G401 (cell line): ENCODE results near the gene KRT222. TPM values are rescaled to one million over a fixed set of nuclear protein-coding genes. Genes with fewer than 3 reads are reported as not detected.

ENCODE experiments used
- DNase-seq: peaks from one replicate; pipeline ENCODE4 v3.0.0-alpha.2; 2015; ENCODE audit warnings: low spot score
- in situ Hi-C: cut with HindIII; loops from 2 replicates; pipeline ENCODE4 v1.10.0; 2016; ENCODE audit warnings: low sequenced_read_pairs, mixed read lengths
- total RNA-seq: library from RNA; depleted of rRNA; stranded (reverse); fragments of >200 nt; shearing (Covaris generic); gene quantifications from 2 replicates; pipeline ENCODE4 v1.2.3, GENCODE V29; 2014; rRNA removed

KRT222 gene
- total RNA-seq: not detected in 2 replicates

- peak; percentile 74 for DNase-seq
- in situ Hi-C loops: no loop called here
These were observed at the start of gene KRT222 for GRCh38 chr17:40664582-40665333. TSS of gene KRT222 (minus strand) at chr17:40665177. CDS start at chr17:40665099, 78 bp downstream.

- in situ Hi-C loops: no loop called here
- no peak for DNase-seq
These were observed 49.5 kb upstream of the KRT222 start for GRCh38 chr17:40714473-40714872.

DNA sequence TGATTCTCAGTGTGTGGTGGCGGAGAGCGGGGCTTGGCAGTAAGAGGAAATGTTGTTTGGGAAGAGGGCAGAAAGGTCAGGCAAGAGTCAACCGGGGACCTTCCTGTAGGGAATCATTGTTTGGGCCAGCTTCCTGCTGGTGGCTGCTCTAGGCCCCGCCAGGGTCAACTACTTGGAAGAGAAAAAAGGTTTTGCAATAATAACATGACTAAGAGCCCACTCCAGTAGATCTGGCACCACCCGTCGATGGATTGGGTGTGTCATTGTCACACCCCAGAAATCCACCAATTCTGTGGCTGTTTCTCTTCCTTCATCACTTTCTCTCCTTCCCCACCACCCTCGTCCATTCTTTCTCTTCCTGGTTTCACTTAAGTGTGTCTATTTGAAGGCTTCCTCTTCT lies 42.8 kb upstream of the KRT222 start:
- no peak for DNase-seq
- in situ Hi-C loops: no loop called here

DNA sequence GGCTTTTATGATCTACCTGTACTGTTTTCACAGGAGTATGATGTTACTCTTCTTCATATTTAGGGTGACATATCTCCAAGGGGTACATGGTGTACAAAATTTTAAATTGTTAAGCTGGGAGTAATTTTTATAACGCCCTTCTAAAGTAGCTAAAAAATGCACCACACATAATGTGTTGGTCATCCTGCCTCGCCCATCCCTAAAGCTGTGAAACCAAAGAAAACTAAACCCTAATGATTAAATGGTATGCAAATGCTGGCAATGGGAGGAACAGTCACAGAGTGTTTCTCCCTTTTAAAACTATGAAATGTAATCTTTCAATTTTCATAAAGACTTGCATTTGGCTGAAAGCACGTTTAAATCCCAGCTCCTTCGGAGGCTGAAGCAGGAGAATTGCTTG lies 40.6 kb upstream of the KRT222 start:
- no peak for DNase-seq
- in situ Hi-C loops: no loop called here

GRCh38 chr17:40703652-40704051 lies 38.7 kb upstream of the KRT222 start, which contains the start of gene KRT24:
TSS of gene KRT24 (minus strand) at chr17:40703752. CDS start at chr17:40703693, 59 bp downstream.
- DNase-seq: no peak

GRCh38 chr17:40702271-40702670 lies 37.3 kb upstream of the KRT222 start:
- no peak for DNase-seq
- in situ Hi-C loops: no loop called here

More at GRCh38 chr17:40703652-40704051, 38.7 kb upstream of the KRT222 start, which contains the start of gene KRT24:
- in situ Hi-C loops: no loop called here

- peak; percentile 30 for DNase-seq
- in situ Hi-C loops: no loop called here
These were observed 34.9 kb upstream of the KRT222 start for GRCh38 chr17:40699853-40700252.

DNA sequence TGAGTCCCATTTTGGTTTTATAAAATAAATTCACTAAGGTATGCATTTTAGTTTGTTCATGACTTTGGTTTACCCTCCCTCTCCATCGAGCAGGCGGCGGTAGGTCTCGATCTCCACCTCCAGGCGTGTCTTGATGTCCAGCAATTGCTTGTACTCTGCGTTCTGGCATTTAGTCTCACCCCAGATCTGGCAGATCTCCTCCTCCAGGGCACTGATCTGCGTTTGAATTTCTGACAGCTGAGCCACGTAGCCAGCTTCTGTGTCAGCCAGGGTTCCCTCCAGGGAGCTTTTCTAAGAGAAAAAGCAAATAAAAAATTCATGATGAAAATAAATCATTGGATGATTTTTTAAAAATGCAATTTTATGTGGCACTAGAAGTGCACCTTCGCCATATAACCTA lies 34.4 kb upstream of the KRT222 start:
- peak; percentile 57 for DNase-seq
- in situ Hi-C loops: no loop called here

DNA sequence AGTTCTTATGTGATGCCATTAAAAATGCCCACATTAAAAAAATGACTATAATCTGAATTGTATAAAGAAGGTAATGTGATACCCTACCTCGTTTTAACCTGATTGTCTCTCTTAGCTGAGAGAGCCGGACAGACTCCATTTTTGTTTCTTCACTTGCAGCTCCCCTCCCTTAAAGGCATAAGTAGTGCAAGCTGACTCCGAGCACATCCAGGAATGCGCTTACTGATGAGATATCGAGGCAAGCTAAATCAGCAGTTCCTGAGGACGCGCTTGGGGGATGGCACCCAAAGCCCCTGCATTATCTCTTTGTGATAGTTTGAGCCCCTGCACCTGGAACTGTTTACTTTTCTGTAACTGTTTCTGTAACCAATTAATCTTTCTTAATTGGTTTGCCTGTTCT lies 32.3 kb upstream of the KRT222 start:
- DNase-seq: no peak
- in situ Hi-C loops: no loop called here

GRCh38 chr17:40696651-40697072 lies 31.7 kb upstream of the KRT222 start:
- in situ Hi-C loops: no loop called here
- DNase-seq: no peak

GRCh38 chr17:40695874-40696472 lies 31.0 kb upstream of the KRT222 start:
- DNase-seq: no peak
- in situ Hi-C loops: no loop called here

DNA sequence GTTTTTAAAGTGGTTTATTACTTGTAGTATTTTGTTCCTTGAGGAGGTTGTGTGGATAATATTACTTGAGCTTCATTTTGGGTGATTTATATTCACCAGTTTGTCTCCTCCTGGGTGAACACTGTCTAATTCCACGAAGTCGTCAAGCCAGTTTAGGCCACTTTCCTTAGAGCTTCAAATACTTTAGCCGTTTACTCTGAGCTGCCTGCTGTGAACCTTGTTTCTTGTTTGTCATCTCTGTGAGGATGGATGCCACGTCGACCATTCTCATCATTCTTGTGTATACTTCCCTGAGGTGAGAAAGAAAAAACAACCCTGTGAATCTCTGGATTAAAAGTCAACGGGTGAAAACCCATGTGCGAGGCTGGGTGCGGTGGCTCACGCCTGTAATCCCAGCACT lies 29.6 kb upstream of the KRT222 start:
- DNase-seq: no peak
- in situ Hi-C loops: no loop called here

DNA sequence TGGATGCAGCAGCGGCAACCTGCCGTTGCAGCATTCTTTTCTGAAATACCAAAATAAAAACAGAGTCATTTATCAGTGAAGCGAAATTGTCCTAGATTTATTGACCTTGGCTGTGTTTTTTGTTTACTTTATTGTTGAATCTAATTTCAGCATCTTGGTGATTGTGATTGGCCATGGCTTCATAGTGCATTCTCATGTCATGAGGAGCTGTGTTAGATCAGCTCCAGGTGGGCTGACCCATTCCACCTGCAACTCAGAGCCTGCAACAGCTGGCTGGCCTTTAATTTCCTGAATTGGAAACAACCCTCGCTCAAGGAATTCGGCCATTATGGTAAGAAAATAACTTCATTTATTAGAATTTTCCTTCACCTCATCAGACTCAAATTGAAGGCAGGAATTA lies 22.1 kb upstream of the KRT222 start:
- in situ Hi-C loops: no loop called here
- DNase-seq: no peak

GRCh38 chr17:40686192-40686591 lies 21.2 kb upstream of the KRT222 start:
- in situ Hi-C loops: no loop called here
- DNase-seq: peak; percentile 73

DNA sequence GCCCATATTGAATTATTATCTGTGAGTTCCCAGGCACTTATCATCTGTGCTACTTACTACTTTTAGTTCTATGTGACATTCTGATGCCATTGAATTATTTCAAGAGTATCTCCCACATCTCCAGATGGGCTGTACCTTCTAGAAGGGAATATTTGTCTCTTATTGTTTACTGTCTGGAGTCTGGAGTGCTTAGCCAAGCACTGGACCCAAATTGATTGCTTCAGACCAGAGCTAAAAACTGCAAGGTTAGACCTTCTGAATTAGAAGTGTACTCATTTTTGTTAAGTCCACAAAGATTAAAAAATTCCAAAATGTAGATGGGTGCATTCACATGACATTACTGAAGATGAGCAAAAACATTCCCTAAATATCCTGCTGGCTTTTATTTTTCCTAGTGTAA lies 16.0 kb upstream of the KRT222 start:
- no peak for DNase-seq
- in situ Hi-C loops: no loop called here

DNA sequence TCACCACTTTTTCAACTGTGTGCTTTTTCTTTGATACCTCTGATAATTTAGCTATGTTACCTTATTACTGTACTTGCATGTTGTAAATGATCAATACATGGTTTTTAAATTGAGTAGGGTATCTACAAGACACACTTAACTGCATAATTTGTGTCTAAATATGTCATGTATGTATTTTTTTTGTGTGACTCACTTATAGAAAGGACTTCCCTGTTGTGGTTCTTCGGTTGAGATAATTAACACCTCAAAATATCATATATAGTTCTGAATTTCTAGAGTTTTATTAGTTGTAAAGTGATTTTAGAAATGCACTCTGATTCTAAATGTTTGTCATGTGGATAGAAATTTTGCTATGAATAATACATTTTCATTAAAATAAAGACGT lies 14.5 kb upstream of the KRT222 start:
- in situ Hi-C loops: no loop called here
- DNase-seq: no peak

DNA sequence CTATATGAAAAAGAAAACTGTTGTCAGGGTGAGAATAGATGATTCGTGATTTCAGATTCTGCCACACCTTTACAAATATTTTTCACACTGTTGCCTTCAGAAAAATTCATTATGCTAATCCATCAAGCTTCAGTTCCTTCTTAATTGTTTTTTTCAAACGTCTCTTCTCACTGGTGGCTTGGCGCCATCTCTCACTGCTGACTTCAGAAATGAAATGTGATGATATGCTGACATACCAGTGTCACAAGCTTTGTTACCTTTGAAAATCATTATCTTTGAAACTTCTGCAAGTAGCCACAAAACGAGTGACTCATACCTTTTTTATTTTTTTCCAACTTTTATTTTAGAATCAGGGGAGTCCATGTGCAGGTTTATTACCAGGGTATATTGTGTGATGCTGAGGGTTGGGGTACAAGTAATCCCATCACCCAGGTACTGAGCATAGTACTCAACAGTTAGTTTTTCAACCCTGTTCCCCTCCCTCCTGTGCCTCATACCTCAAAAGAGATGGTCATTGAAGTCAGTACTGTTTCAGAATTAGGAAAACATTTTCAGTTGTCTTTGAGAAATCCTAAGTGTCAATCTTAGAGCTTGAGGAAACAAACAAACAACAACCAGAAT lies 14.0 kb upstream of the KRT222 start:
- DNase-seq: no peak
- in situ Hi-C loops: no loop called here

- DNase-seq: no peak
- in situ Hi-C loops: no loop called here
These were observed 10.9 kb upstream of the KRT222 start for GRCh38 chr17:40675905-40676304.

DNA sequence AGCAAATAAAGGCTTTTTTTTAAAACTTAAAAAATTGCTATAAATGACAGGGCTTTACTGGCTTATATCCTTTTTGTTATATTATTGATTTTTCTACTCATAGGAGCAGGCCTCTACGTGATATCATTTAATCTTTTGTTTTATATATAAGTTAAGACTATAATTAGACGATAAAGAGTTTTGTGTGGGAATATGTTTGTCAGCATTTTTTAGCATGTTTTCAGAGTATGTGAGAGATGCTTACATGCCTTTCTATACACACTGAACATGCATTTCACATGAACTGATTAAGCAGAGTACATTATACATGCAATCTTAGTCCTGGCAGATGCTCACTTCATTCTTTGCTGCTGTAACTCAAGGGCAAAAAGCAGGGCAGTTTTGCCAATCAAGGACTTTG lies 7.7 kb upstream of the KRT222 start:
- DNase-seq: no peak
- in situ Hi-C loops: no loop called here

DNA sequence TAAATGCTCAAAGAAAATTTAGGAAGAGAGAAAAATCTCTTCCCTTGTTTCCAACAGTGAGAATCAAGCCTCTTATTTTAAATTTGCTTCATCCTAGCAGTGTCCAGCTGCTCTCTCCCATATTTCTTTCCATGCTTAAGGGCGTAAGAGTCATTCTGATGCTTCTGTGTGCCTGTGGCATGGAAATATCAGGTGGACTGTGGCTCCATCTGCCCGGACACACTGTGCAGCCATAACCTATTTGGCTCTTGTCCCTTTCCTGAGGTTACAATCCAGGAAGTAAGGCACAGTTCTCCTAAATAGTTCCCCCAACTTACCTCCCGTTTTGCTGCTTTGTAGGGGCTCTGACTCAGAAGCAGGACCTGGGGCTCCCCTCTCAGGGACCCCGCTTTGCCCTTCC lies 6.3 kb upstream of the KRT222 start:
- in situ Hi-C loops: no loop called here

More for the DNA sequence above, 6.3 kb upstream of the KRT222 start:
- peak; percentile 92 for DNase-seq
